Mammary epithelial cell (primary cell): ENCODE measurements around the gene SMIM45.

ENCODE experiments used
- CTCF ChIP-seq, 2 donors: IDR thresholded peaks in 1 of 2; conservative IDR thresholded peaks in 1 of 2; 2 replicates each; pipeline ENCODE4 v1.5.1; 2011 to 2012; ENCODE audit warnings: inconsistent platforms in 2 of 2, low read length in 2 of 2, mild to moderate bottlenecking in 2 of 2, control low read depth in 1 of 2, low read depth in 1 of 2; ENCODE audit not compliant: insufficient read depth in 1 of 2; ENCODE audit errors: extremely low read depth in 1 of 2
- EZH2 ChIP-seq: IDR thresholded peaks from 2 replicates; pipeline ENCODE4 v1.6.1; 2012; ENCODE audit warnings: low read length, inconsistent platforms, borderline replicate concordance

GRCh38 chr22:41964112-41964491 lies 12.2 kb downstream of the SMIM45 start:
- TF ChIP-seq EZH2 (no peak), CTCF (conservative IDR thresholded peaks at IDR 0.05 in 1 of 2, IDR thresholded peaks at IDR 0.05 in 1 of 2; ENCODE audit: extremely low read depth in 1 of 2, insufficient read depth in 1 of 2, low read depth in 1 of 2, low read length in 2 of 2) (no peak)
